ENCODE measurements around the gene ATF7. TPM values are rescaled to one million over a fixed set of nuclear protein-coding genes. Genes with fewer than 3 reads are reported as not detected.

ATF7 gene
- total RNA-seq, 1 experiment from 2014 or later: 26.9 TPM

GRCh38 chr12:53575502-53576249, 50.5 kb downstream of the ATF7 start:
- intact Hi-C loops (cut with micrococcal nuclease; ENCODE audit: unreplicated experiment): no loop called here
- no peak overlapping the region for H3K27ac Mint-ChIP-seq (ENCODE audit: unreplicated experiment)

GRCh38 chr12:53572134-53572758, 53.9 kb downstream of the ATF7 start:
- H3K36me3 ChIP-seq (ENCODE audit: control insufficient read depth, insufficient read depth, low read length): no peaks in the 10 kb centered on the region
- no TSS peak for BruUV-seq (replicated peaks)
- H3K27ac Mint-ChIP-seq (ENCODE audit: unreplicated experiment): no peak overlapping the region
- intact Hi-C loops (cut with micrococcal nuclease; ENCODE audit: unreplicated experiment): no loop called here
- TF ChIP-seq CTCF (IDR thresholded peaks at IDR 0.05; ENCODE audit: insufficient read depth in 1 of 2, low read depth in 1 of 2, low read length in 1 of 2, severe bottlenecking in 1 of 2, unreplicated experiment in 1 of 2): no peak
- no peak overlapping the region for H3K4me3 Mint-ChIP-seq (ENCODE audit: unreplicated experiment)
- H3K4me1 Mint-ChIP-seq (ENCODE audit: low read depth, unreplicated experiment): no peaks in the 10 kb centered on the region
- ChIA-PET POLR2A (interaction anchor here (0.6 kb wide), 1 partner anchor 33 kb away, joined by 3 read pairs; no protein-coding TSS in a partner anchor), CTCF (interaction anchor here (0.5 to 1.2 kb wide), 2 partner anchors 25 to 29 kb away, joined by 4 to 7 read pairs; no protein-coding TSS in a partner anchor)
- no peaks in the 10 kb centered on the region for H3K9me3 ChIP-seq
- H3K4me1 ChIP-seq: no peaks in the 10 kb centered on the region
- H3K27me3 Mint-ChIP-seq (ENCODE audit: insufficient read depth, unreplicated experiment): no peaks in the 10 kb centered on the region
- no peak overlapping the region for H3K4me3 ChIP-seq (ENCODE audit: low read depth, low read length)
- H3K27me3 ChIP-seq (replicated peaks; ENCODE audit: control insufficient read depth, insufficient read depth, low read length): no peaks in the 10 kb centered on the region
- no peaks in the 10 kb centered on the region for H3K36me3 Mint-ChIP-seq (ENCODE audit: insufficient read depth, unreplicated experiment)
- no peaks in the 10 kb centered on the region for H3K9me3 Mint-ChIP-seq (ENCODE audit: unreplicated experiment)
- no peak for DNase-seq

More at GRCh38 chr12:53575502-53576249, 50.5 kb downstream of the ATF7 start:
- no peak overlapping the region for H3K4me3 Mint-ChIP-seq (ENCODE audit: unreplicated experiment)
- POLR2A ChIA-PET: no interaction called here
- H3K27me3 Mint-ChIP-seq (ENCODE audit: insufficient read depth, unreplicated experiment): no peaks in the 10 kb centered on the region
- BruUV-seq (replicated peaks): no TSS peak
- Histone ChIP-seq H3K9me3 (no peaks in the 10 kb centered on the region), H3K4me3 (ENCODE audit: low read depth, low read length) (no peak overlapping the region), H3K36me3 (ENCODE audit: control insufficient read depth, insufficient read depth, low read length) (no peaks in the 10 kb centered on the region), H3K27me3 (replicated peaks; ENCODE audit: control insufficient read depth, insufficient read depth, low read length) (no peaks in the 10 kb centered on the region), H3K4me1 (no peaks in the 10 kb centered on the region)
- no peaks in the 10 kb centered on the region for H3K4me1 Mint-ChIP-seq (ENCODE audit: low read depth, unreplicated experiment)
- TF ChIP-seq CTCF (IDR thresholded peaks at IDR 0.05; ENCODE audit: insufficient read depth in 1 of 2, low read depth in 1 of 2, low read length in 1 of 2, severe bottlenecking in 1 of 2, unreplicated experiment in 1 of 2): no peak
- DNase-seq: no peak
- no peaks in the 10 kb centered on the region for H3K9me3 Mint-ChIP-seq (ENCODE audit: unreplicated experiment)
- CTCF ChIA-PET: no interaction called here
- peaks cover 8% of the 10 kb centered on the region for H3K36me3 Mint-ChIP-seq (ENCODE audit: insufficient read depth, unreplicated experiment)

GRCh38 chr12:53571295-53571694, 54.9 kb downstream of the ATF7 start:
- no peaks in the 10 kb centered on the region for H3K36me3 Mint-ChIP-seq (ENCODE audit: insufficient read depth, unreplicated experiment)
- H3K4me3 Mint-ChIP-seq (ENCODE audit: unreplicated experiment): no peak overlapping the region
- CTCF ChIA-PET: interaction anchor here (0.6 kb wide), 1 partner anchor 766 kb away, joined by 3 read pairs; no protein-coding TSS in a partner anchor
- Histone ChIP-seq H3K36me3 (ENCODE audit: control insufficient read depth, insufficient read depth, low read length) (no peaks in the 10 kb centered on the region), H3K27me3 (replicated peaks; ENCODE audit: control insufficient read depth, insufficient read depth, low read length) (no peaks in the 10 kb centered on the region), H3K4me1 (no peaks in the 10 kb centered on the region), H3K9me3 (no peaks in the 10 kb centered on the region), H3K4me3 (ENCODE audit: low read depth, low read length) (no peak overlapping the region)
- intact Hi-C loops (cut with micrococcal nuclease; ENCODE audit: unreplicated experiment): no loop called here
- TF ChIP-seq CTCF (IDR thresholded peaks at IDR 0.05; ENCODE audit: insufficient read depth in 1 of 2, low read depth in 1 of 2, low read length in 1 of 2, severe bottlenecking in 1 of 2, unreplicated experiment in 1 of 2): no peak
- no peaks in the 10 kb centered on the region for H3K27me3 Mint-ChIP-seq (ENCODE audit: insufficient read depth, unreplicated experiment)
- BruUV-seq (replicated peaks): no TSS peak
- H3K27ac Mint-ChIP-seq (ENCODE audit: unreplicated experiment): no peak overlapping the region
- H3K9me3 Mint-ChIP-seq (ENCODE audit: unreplicated experiment): no peaks in the 10 kb centered on the region
- no peak for DNase-seq
- POLR2A ChIA-PET: no interaction called here
- H3K4me1 Mint-ChIP-seq (ENCODE audit: low read depth, unreplicated experiment): no peaks in the 10 kb centered on the region
